Stimulated activated CD8-positive, alpha-beta memory T cell treated with anti-CD3 and anti-CD28 coated beads, Interleukin-7, amount 100 ng/mL, for 1 hour (primary cell): ENCODE measurements around the gene ATP5MC3.
"Not testable (repeated sequence)": the region's sequence is repeated elsewhere in the genome, so short reads cannot be mapped to it uniquely, and the experiment has no call there.

Source experiments
- DNase-seq, 2 donors: peaks; one replicate each; pipeline ENCODE4 v3.0.0-alpha.2; 2020; ENCODE audit warnings: low read depth in 2 of 2

ATP5MC3 gene

GRCh38 chr2:175181104-175181876 is at the start of gene ATP5MC3:
Gene ATP5MC3, minus strand, starts transcription at chr2:175181710. Its CDS starts 317 bp downstream, at chr2:175181393.
- peak; percentile 75 to 80 for DNase-seq

GRCh38 chr2:175228601-175229000 is 47.1 kb upstream of the ATP5MC3 start:
- DNase-seq: not testable (repeated sequence)

- no peak for DNase-seq
Measured at GRCh38 chr2:175228179-175228578, 46.7 kb upstream of the ATP5MC3 start.

GRCh38 chr2:175227393-175227792 is 45.9 kb upstream of the ATP5MC3 start:
- DNase-seq: no peak

GRCh38 chr2:175220075-175220474 is 38.6 kb upstream of the ATP5MC3 start:
- DNase-seq: no peak

- DNase-seq: no peak
Measured at GRCh38 chr2:175218551-175218950, 37.0 kb upstream of the ATP5MC3 start.

GRCh38 chr2:175207741-175208438 is 26.4 kb upstream of the ATP5MC3 start:
- DNase-seq: no peak

GRCh38 chr2:175206866-175207265 is 25.4 kb upstream of the ATP5MC3 start:
- no peak for DNase-seq

- DNase-seq: no peak
Measured at GRCh38 chr2:175205523-175205922, 24.0 kb upstream of the ATP5MC3 start.

- peak in 1 of 2 donors; percentile 11 for DNase-seq
Measured at GRCh38 chr2:175203621-175204496, 22.3 kb upstream of the ATP5MC3 start.

- no peak for DNase-seq
Measured at GRCh38 chr2:175195012-175195411, 13.5 kb upstream of the ATP5MC3 start.

GRCh38 chr2:175188761-175189160 is 7.3 kb upstream of the ATP5MC3 start:
- DNase-seq: no peak

- DNase-seq: no peak
Measured at GRCh38 chr2:175187378-175187777, 5.9 kb upstream of the ATP5MC3 start.

- no peak for DNase-seq
Measured at GRCh38 chr2:175183674-175184073, 2.2 kb upstream of the ATP5MC3 start.

- no peak for DNase-seq
Measured at GRCh38 chr2:175181877-175182308, 383 bp upstream of the ATP5MC3 start.

- no peak for DNase-seq
Measured at GRCh38 chr2:175180701-175181103, 808 bp downstream of the ATP5MC3 start.

- DNase-seq: no peak
Measured at GRCh38 chr2:175176624-175177023, 4.9 kb downstream of the ATP5MC3 start.

GRCh38 chr2:175175896-175176295 is 5.6 kb downstream of the ATP5MC3 start:
- no peak for DNase-seq

- no peak for DNase-seq
Measured at GRCh38 chr2:175175320-175175719, 6.2 kb downstream of the ATP5MC3 start.

- no peak for DNase-seq
Measured at GRCh38 chr2:175170659-175171304, 10.7 kb downstream of the ATP5MC3 start.

- no peak for DNase-seq
Measured at GRCh38 chr2:175169191-175169590, 12.3 kb downstream of the ATP5MC3 start.

GRCh38 chr2:175168564-175168945 is 13.0 kb downstream of the ATP5MC3 start:
- no peak for DNase-seq
